Right lung (tissue), 5 donors: Measurements from ENCODE around the gene SGTA. TPM values are rescaled to one million over a fixed set of nuclear protein-coding genes. Genes with fewer than 3 reads are reported as not detected.

ENCODE experiments used
- DNase-seq, 2 donors: peaks; one replicate each; pipeline ENCODE4 v3.0.0-alpha.2; 2013
- polyA plus RNA-seq, 5 donors: library from polyadenylated mRNA; unstranded; fragments of 120-200 nt; gene quantifications; one replicate each; pipeline versions ENCODE4 v1.2.1 to v1.2.3, GENCODE V29; 2013; ENCODE audit warnings: inconsistent platforms in 1 of 5, low replicate concordance in 1 of 5; ENCODE audit not compliant: insufficient read length in 5 of 5, insufficient read depth in 1 of 5

The SGTA gene
- polyA plus RNA-seq, 5 donors: 38.2 to 65.9 (median 46.2) TPM

- no peak for DNase-seq
Observed at GRCh38 chr19:2727640-2727944, 55.5 kb downstream of the SGTA start.

DNA sequence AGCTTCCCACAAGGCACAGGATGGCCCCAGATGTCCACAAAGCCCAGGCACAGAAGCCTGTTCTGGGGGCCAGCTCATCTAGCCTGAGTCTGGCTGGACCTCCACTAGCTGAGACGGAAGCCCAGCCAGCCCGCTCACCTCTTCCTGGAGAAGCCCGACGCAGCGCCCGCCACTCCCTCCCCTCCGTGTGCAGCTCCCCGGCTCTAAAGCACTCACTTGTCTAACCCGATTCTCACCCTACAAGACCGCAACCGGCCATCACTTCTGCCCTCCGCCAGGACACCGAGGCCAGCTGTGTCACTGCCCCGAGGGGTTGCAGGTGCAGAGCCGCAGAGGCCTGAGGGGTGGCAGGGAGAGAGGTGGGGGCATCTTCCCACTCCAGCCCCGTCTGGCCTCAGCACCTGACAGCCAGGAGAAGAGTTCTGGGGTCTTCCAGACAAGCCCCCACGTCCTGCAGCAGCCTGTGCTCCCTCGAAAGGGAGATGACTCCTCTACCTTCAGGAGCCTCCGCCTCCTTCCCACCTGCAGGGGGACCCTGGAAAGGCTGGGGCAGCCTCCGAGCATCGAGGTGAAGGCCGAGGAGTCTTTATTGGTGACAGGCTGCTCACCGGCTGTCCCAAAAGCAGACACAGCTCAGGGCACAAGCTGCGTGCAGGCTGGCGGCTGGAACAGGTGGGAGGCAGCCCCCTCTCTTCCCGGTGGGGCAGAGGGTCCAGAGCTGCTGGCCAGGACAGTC, 56.0 kb downstream of the SGTA start:
- no peak for DNase-seq

DNA sequence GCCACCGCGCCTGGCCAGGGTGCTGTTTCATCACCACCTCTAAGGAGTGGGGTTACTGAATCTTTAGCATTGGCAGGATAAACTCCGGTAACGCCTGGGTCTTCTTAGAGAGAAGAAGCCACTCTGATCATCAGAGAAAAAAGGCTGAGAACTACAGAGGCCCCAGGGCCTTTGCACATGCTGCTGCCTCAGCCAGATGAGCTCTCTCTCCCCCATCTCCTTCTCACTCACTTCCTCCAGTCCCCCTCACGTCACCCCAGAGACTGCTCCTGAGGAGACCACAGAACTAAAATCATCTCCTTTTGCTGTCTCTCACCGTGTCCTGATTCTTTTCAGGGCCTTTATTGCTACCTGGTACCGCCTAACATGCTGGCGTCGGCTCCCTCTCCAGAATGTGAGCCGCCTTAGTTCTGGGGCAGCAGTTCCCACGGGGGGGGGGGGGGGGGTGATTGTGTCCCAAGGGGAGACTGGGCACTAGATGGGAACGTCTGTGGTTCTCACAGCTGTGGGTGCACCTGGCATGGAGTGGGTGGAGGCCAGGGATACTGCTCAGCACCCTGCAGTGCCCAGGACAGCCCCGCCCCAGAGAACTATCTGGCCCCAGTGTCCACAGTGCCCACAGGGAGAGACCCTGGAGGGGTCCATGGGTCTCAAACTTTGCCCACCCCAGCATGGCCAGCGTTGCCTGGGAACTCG, 56.8 kb downstream of the SGTA start:
- no peak for DNase-seq

DNA sequence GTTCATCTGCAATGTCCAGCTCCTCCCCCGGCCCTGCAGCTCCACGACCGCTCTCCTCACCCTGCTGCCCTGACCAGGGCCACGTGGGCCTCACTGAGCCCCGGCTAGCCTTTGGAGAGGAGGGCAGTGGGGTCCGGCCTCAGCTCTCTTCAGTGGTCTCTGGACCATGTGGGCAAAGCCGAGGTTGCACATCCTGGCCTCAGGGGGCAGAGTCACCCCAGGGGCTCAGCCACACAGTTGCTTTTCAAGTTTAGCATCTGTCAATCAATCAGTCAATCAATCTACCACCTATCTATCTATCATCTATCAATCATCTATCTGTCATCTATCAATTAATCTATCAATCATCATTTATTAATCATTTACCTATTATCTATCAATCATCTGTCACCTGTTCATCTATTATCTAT, 58.9 kb downstream of the SGTA start:
- DNase-seq: no peak

GRCh38 chr19:2723747-2724146, 59.3 kb downstream of the SGTA start:
- no peak for DNase-seq

DNA sequence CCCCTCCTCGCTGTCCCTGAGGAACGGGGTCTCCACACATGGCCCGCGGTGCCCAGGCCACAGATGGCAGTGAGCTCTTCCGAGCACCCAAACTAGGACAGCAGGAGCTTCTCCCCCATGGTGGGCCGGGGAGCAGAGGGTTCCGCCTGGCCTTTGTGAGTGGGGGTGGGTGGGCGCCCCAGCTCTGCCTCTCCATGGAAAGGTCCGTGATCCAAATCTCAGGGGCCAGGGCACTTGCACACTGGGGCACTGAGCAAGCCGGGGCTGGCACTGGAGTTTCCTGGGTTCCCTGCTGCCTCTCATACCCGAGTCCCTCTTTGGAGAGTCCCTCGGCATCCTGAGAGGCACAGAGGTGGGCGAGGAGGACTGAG, 59.7 kb downstream of the SGTA start:
- no peak for DNase-seq

- no peak for DNase-seq
Observed at GRCh38 chr19:2722541-2723344, 60.3 kb downstream of the SGTA start.

GRCh38 chr19:2721570-2722540, 61.2 kb downstream of the SGTA start:
- no peak for DNase-seq

- DNase-seq: no peak
Observed at GRCh38 chr19:2720777-2721569, 62.1 kb downstream of the SGTA start, which contains the start of gene DIRAS1. Gene DIRAS1, minus strand, starts transcription at chr19:2721372. Its CDS starts 3,566 bp downstream, at chr19:2717806.

GRCh38 chr19:2719920-2720776, 62.9 kb downstream of the SGTA start:
- no peak for DNase-seq

DNA sequence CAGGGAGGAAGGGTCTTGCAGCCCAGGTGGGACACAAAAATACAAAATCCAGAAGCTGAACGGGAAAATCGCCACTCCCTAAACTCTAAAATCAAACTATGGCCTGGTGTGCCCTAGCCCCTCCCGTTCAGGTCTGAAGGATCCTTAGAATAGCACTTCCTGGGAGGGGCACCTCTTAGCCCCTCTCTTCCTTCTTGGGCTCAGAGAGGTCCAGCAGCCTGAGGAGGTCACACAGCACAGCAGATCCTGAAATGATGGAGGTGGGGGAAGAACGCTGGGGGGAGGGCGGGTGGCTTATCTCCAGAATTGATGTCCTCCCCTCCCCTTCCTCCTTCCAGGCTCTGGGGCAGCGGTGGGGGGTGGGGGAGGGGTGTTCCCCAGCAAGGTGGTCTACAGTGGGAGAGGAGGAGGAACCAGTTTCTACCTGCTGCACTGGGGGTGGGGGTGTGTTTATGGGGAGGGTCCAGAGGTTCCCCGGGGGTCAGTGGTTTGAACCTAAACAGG, 63.8 kb downstream of the SGTA start:
- no peak for DNase-seq

- no peak for DNase-seq
Observed at GRCh38 chr19:2717638-2718541, 65.2 kb downstream of the SGTA start.

DNA sequence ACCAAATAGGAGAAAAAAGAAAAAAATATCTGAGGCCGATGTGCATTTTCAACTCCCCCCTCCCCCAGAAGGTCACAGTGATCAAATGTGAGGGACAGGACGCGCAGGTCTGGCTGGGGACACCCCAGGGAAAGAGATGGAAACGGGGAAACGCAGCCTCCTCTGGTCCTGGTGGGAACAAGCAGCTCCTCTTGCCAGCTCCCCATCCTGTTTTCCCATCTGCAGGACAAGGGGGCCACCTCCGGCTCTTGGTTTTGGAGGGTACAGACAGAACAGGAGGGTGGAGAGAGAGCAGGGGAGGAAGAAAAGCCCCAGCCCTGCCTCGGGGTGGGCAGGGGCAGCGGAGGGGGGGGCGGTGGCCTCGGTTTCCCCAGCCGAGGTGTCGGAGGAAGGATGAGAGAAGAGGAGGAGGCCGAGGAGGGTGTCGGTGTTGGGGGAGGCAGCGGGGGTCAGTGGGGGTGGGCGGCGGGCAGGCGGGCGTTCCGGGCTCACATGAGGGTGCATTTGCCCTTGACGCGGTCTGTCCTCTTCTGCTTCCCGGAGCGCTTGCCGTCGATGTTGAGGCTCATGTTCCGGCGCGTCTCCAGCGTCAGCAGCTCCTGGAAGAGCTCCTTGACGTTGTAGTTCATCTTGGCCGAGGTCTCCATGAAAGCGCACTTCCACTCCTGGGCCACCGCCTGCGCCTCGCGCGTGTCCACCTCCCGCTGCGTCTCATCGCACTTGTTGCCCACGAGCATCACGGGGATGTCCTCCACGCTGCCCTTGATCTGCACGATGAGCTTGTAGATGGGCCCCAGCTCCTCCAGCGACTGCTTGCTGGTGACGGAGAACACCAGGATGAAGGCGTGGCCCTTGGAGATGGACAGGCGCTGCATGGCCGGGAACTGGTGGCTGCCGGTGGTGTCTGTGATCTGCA, 66.1 kb downstream of the SGTA start:
- DNase-seq: no peak

GRCh38 chr19:2716275-2716650, 66.8 kb downstream of the SGTA start:
- no peak for DNase-seq

GRCh38 chr19:2715470-2716274, 67.4 kb downstream of the SGTA start:
- no peak for DNase-seq

DNA sequence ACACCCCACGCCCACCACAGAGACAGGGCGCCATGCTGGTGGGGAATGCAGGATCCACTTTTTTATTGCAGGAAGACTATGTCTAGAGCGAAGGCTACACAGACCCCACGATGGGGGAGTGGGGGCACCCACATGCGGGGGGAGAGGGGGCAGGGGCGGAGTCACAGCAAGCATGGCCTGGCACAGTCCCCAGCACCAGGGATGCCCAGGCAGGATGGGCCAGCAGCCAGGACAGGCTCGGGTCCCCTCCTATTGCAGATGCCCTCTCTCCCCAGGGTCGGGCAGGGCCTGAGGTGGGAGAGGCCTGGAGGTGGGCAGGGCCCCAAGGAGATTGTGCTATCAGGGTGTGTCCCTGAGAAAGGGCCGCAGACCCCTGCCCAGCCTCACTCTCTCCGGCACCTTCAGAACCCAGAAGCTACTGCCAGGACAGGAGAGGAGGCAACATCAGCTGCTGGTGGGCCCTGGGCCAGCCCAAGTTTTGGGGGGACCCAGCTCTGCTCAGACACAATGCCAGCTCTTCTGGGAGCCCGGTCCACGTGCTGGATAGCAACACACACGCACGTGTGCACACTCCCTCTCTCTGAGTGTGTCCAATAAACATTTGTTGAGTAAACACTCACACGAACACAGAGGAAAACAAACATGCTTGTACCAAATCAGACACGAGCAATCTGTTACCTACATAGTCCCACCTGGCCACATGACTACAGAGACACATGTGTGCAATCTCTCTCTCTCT, 68.4 kb downstream of the SGTA start:
- DNase-seq: no peak
